ENCODE measurements around the gene ATP8A1.

The ATP8A1 gene

DNA sequence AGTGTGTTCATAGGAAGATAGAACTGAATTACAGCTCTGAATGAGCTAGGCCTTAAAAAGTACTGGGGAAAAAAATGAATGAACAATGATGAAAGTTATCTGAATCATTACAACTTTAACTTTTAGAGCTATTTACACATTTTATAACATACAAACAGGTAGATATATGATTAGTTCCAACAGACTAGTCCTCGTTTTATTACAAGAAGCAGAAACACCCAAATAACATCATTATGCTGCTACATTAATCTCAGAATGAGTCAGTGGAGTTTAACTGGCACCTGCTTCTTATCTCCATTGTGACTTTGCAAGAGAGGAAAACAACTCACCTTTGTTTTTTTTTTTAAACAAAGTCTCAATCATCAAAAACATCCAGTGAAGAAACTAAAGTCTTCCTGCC lies 15.2 kb downstream of the ATP8A1 start:
- Histone ChIP-seq H3K27ac (ENCODE audit: low read depth, low read length) (peak overlapping the region; percentile 97), H3F3A (ENCODE audit: control insufficient read depth, insufficient read depth) (peaks cover 27% of the 10 kb centered on the region), H3K4me1 (ENCODE audit: control insufficient read depth, low read length) (peaks cover 100% of the 10 kb centered on the region), H3K27me3 (ENCODE audit: control insufficient read depth, low read length) (no peaks in the 10 kb centered on the region), H3K9me3 (ENCODE audit: control insufficient read depth, insufficient read depth, low read length) (no peaks in the 10 kb centered on the region), H3K4me3 (ENCODE audit: low read length) (peak overlapping the region; percentile 73), H3K9me2 (replicated peaks; ENCODE audit: control insufficient read depth, low read length) (no peaks in the 10 kb centered on the region), H3K36me3 (ENCODE audit: control insufficient read depth, low read length) (peaks cover 48% of the 10 kb centered on the region), H4K20me1 (ENCODE audit: control insufficient read depth, insufficient read depth, low read depth, low read length) (peaks cover 4% of the 10 kb centered on the region; the same call in 1 of the 2 replicates), H3K4me2 (ENCODE audit: low read length) (peak overlapping the region; percentile 85), H3K79me2 (ENCODE audit: control insufficient read depth, low read length) (peaks cover 100% of the 10 kb centered on the region)
- no peak for TF ChIP-seq EZH2phosphoT487 (IDR thresholded peaks at IDR 0.05; ENCODE audit: borderline replicate concordance, low read length)
- TF ChIP-seq, protein P1, sequence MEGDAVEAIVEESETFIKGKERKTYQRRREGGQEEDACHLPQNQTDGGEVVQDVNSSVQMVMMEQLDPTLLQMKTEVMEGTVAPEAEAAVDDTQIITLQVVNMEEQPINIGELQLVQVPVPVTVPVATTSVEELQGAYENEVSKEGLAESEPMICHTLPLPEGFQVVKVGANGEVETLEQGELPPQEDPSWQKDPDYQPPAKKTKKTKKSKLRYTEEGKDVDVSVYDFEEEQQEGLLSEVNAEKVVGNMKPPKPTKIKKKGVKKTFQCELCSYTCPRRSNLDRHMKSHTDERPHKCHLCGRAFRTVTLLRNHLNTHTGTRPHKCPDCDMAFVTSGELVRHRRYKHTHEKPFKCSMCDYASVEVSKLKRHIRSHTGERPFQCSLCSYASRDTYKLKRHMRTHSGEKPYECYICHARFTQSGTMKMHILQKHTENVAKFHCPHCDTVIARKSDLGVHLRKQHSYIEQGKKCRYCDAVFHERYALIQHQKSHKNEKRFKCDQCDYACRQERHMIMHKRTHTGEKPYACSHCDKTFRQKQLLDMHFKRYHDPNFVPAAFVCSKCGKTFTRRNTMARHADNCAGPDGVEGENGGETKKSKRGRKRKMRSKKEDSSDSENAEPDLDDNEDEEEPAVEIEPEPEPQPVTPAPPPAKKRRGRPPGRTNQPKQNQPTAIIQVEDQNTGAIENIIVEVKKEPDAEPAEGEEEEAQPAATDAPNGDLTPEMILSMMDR (IDR thresholded peaks at IDR 0.05; ENCODE audit: low read depth, low read length, poor library complexity, severe bottlenecking), result no peak

DNA sequence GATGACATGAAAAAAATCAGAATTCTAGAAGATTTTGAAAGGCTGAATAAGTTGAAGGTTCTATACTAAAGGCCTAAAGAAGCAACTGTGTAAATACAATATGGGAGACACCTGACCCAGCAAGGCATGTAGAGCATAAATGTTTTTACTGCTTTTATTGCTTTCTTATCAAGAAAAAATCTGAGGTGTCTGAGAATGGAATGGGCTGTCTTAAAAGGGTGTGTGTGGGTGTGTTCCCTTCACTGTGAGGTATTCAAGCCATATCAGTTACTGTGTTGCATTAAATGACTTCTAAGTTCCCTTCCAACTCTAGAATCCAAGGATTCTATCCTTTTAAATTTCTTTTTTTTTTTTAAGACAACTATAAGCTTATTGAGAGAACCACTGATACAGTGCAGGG lies 15.7 kb downstream of the ATP8A1 start:
- H3K4me1 ChIP-seq (ENCODE audit: control insufficient read depth, low read length), result peaks cover 100% of the 10 kb centered on the region
- H3K9me2 ChIP-seq (replicated peaks; ENCODE audit: control insufficient read depth, low read length), result no peaks in the 10 kb centered on the region
- H3K79me2 ChIP-seq (ENCODE audit: control insufficient read depth, low read length), result peaks cover 100% of the 10 kb centered on the region
- H3K27me3 ChIP-seq (ENCODE audit: control insufficient read depth, low read length), result no peaks in the 10 kb centered on the region
- peak overlapping the region; percentile 85 for H3K4me2 ChIP-seq (ENCODE audit: low read length)
- H3K9me3 ChIP-seq (ENCODE audit: control insufficient read depth, insufficient read depth, low read length), result no peaks in the 10 kb centered on the region
- H3F3A ChIP-seq (ENCODE audit: control insufficient read depth, insufficient read depth), result peaks cover 27% of the 10 kb centered on the region
- no peak for TF ChIP-seq EZH2phosphoT487 (IDR thresholded peaks at IDR 0.05; ENCODE audit: borderline replicate concordance, low read length)
- TF ChIP-seq, protein P1 (IDR thresholded peaks at IDR 0.05; ENCODE audit: low read depth, low read length, poor library complexity, severe bottlenecking), result no peak
- H3K4me3 ChIP-seq (ENCODE audit: low read length), result peak overlapping the region; percentile 73
- peaks cover 44% of the 10 kb centered on the region for H3K36me3 ChIP-seq (ENCODE audit: control insufficient read depth, low read length)
- H3K27ac ChIP-seq (ENCODE audit: low read depth, low read length), result peak overlapping the region; percentile 97
- peaks cover 4% of the 10 kb centered on the region; the same call in 1 of the 2 replicates for H4K20me1 ChIP-seq (ENCODE audit: control insufficient read depth, insufficient read depth, low read depth, low read length)

DNA sequence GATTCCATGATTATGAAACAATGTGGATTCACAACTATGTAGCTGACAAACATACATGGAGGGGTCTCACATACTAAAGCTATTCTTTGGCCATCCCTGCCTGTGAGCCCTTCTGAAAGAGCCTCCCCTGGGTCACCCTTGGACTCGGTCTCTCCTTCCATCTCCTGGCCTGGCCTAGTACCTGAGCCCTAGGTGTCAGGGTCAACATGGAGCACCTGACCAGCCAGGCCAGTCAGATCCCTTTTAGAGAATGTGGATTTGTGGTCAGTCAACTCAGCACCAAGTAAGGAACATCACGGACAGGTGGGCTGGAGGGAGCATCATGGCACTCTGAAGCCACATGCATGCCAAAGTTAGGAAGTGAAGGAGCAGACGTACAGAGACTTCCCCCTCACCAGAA lies 16.3 kb downstream of the ATP8A1 start:
- Histone ChIP-seq H4K20me1 (ENCODE audit: control insufficient read depth, insufficient read depth, low read depth, low read length) (peaks cover 4% of the 10 kb centered on the region; the same call in 1 of the 2 replicates), H3K36me3 (ENCODE audit: control insufficient read depth, low read length) (peaks cover 39% of the 10 kb centered on the region), H3K79me2 (ENCODE audit: control insufficient read depth, low read length) (peaks cover 100% of the 10 kb centered on the region), H3K27me3 (ENCODE audit: control insufficient read depth, low read length) (no peaks in the 10 kb centered on the region), H3K27ac (ENCODE audit: low read depth, low read length) (peak overlapping the region; percentile 97), H3K4me3 (ENCODE audit: low read length) (peak overlapping the region; percentile 73), H3K4me2 (ENCODE audit: low read length) (peak overlapping the region; percentile 85), H3F3A (ENCODE audit: control insufficient read depth, insufficient read depth) (peaks cover 27% of the 10 kb centered on the region), H3K9me2 (replicated peaks; ENCODE audit: control insufficient read depth, low read length) (no peaks in the 10 kb centered on the region), H3K9me3 (ENCODE audit: control insufficient read depth, insufficient read depth, low read length) (no peaks in the 10 kb centered on the region), H3K4me1 (ENCODE audit: control insufficient read depth, low read length) (peaks cover 100% of the 10 kb centered on the region)
- TF ChIP-seq, protein P1 (IDR thresholded peaks at IDR 0.05; ENCODE audit: low read depth, low read length, poor library complexity, severe bottlenecking), result no peak
